ENCODE measurements around the gene KIF6.
"Not testable (repeated sequence)": the region's sequence is repeated elsewhere in the genome, so short reads cannot be mapped to it uniquely, and the experiment has no call there.

DNA sequence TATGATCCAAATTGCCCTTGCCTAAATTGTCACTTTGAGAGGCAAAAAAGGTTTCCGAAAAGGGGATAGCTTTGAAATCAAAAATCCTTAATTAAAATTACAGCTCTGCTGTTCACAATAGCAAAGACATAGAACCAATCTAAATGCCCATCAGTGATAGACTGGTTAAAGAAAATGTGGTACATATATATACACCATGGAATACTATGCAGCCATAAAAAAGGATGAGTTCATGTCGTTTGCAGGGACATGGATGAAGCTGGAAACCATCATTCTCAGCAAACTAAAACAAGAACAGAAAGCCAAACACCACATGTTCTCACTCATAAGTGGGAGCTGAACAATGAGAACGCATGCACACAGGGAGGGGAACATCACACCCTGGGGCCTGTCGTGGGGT, 1.9 kb downstream of the KIF6 start:
- TF ChIP-seq, protein P1, sequence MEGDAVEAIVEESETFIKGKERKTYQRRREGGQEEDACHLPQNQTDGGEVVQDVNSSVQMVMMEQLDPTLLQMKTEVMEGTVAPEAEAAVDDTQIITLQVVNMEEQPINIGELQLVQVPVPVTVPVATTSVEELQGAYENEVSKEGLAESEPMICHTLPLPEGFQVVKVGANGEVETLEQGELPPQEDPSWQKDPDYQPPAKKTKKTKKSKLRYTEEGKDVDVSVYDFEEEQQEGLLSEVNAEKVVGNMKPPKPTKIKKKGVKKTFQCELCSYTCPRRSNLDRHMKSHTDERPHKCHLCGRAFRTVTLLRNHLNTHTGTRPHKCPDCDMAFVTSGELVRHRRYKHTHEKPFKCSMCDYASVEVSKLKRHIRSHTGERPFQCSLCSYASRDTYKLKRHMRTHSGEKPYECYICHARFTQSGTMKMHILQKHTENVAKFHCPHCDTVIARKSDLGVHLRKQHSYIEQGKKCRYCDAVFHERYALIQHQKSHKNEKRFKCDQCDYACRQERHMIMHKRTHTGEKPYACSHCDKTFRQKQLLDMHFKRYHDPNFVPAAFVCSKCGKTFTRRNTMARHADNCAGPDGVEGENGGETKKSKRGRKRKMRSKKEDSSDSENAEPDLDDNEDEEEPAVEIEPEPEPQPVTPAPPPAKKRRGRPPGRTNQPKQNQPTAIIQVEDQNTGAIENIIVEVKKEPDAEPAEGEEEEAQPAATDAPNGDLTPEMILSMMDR (tag by site-specific recombination; IDR thresholded peaks at IDR 0.05) = not testable (repeated sequence)
- not testable (repeated sequence) for TF ChIP-seq PRDM4 (tag by site-specific recombination; IDR thresholded peaks at IDR 0.05); ZNF221 (tag by site-specific recombination; IDR thresholded peaks at IDR 0.05; ENCODE audit: borderline replicate concordance)
- TF ChIP-seq, protein P2, sequence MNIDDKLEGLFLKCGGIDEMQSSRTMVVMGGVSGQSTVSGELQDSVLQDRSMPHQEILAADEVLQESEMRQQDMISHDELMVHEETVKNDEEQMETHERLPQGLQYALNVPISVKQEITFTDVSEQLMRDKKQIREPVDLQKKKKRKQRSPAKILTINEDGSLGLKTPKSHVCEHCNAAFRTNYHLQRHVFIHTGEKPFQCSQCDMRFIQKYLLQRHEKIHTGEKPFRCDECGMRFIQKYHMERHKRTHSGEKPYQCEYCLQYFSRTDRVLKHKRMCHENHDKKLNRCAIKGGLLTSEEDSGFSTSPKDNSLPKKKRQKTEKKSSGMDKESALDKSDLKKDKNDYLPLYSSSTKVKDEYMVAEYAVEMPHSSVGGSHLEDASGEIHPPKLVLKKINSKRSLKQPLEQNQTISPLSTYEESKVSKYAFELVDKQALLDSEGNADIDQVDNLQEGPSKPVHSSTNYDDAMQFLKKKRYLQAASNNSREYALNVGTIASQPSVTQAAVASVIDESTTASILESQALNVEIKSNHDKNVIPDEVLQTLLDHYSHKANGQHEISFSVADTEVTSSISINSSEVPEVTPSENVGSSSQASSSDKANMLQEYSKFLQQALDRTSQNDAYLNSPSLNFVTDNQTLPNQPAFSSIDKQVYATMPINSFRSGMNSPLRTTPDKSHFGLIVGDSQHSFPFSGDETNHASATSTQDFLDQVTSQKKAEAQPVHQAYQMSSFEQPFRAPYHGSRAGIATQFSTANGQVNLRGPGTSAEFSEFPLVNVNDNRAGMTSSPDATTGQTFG (tag by site-specific recombination; IDR thresholded peaks at IDR 0.05; ENCODE audit: borderline replicate concordance) = not testable (repeated sequence)
